HEK293T (cell line): ENCODE data around the gene SYT7.

Experiments used
- CTCF ChIA-PET: fragments of 350-600 bp; formaldehyde crosslinking; extraction: SDS; loops from one replicate; lab custom pipeline; 2021; ENCODE audit warnings: antibody characterized with exemption, inconsistent platforms; lab: Yijun Ruan, JAX
- POLR2A ChIA-PET: fragments of 350-600 bp; formaldehyde crosslinking; extraction: SDS; loops from one replicate; lab custom pipeline; 2020; ENCODE audit warnings: antibody characterized with exemption, inconsistent platforms; lab: Yijun Ruan, JAX
- DNase-seq: peaks from one replicate; pipeline ENCODE4 v3.0.0; 2012; ENCODE audit warnings: mixed read lengths; ENCODE audit errors: extremely low spot score
- ARNT ChIP-seq: fragments of 450-650 bp; IDR thresholded peaks from 2 replicates; pipeline ENCODE4 v1.6.1; 2017; ENCODE audit warnings: mild to moderate bottlenecking
- BHLHE40 ChIP-seq: fragments of 450-650 bp; IDR thresholded peaks from 2 replicates; pipeline ENCODE4 v1.6.1; 2016; ENCODE audit warnings: mild to moderate bottlenecking, moderate library complexity, borderline replicate concordance
- CTBP1 ChIP-seq: fragments of 450-650 bp; IDR thresholded peaks from 2 replicates; pipeline ENCODE4 v1.6.1; 2016; ENCODE audit warnings: borderline replicate concordance
- ELF4 ChIP-seq: fragments of 450-650 bp; IDR thresholded peaks from 2 replicates; pipeline ENCODE4 v1.6.1; 2017; ENCODE audit warnings: antibody characterized with exemption
- FOXA1 ChIP-seq: fragments of 450-650 bp; IDR thresholded peaks from 2 replicates; pipeline ENCODE4 v1.6.1; 2016; ENCODE audit warnings: mild to moderate bottlenecking
- FOXK2 ChIP-seq: fragments of 450-650 bp; IDR thresholded peaks from 2 replicates; pipeline ENCODE4 v1.6.1; 2016; ENCODE audit warnings: mild to moderate bottlenecking
- FOXM1 ChIP-seq: fragments of 450-650 bp; IDR thresholded peaks from 2 replicates; pipeline ENCODE4 v1.6.1; 2017; ENCODE audit warnings: mild to moderate bottlenecking, borderline replicate concordance
- HDGF ChIP-seq: fragments of 450-650 bp; IDR thresholded peaks from 2 replicates; pipeline ENCODE4 v1.6.1; 2017; ENCODE audit warnings: antibody characterized with exemption, borderline replicate concordance
- L3MBTL2 ChIP-seq: fragments of 450-650 bp; conservative IDR thresholded peaks from 2 replicates; pipeline ENCODE4 v1.6.1; 2016; ENCODE audit warnings: mild to moderate bottlenecking
- LEF1 ChIP-seq: fragments of 450-650 bp; IDR thresholded peaks from 2 replicates; pipeline ENCODE4 v1.6.1; 2017; ENCODE audit warnings: mild to moderate bottlenecking, borderline replicate concordance
- NFRKB ChIP-seq: fragments of 450-650 bp; IDR thresholded peaks from 2 replicates; pipeline ENCODE4 v1.6.1; 2016; ENCODE audit warnings: mild to moderate bottlenecking, moderate library complexity
- SP1 ChIP-seq: fragments of 450-650 bp; IDR thresholded peaks from 2 replicates; pipeline ENCODE4 v1.6.1; 2017
- SUZ12 ChIP-seq: fragments of 450-650 bp; IDR thresholded peaks from 2 replicates; pipeline ENCODE4 v1.6.1; 2016; ENCODE audit warnings: mild to moderate bottlenecking
- TARDBP ChIP-seq: fragments of 450-650 bp; IDR thresholded peaks from 2 replicates; pipeline ENCODE4 v1.6.1; 2016
- ZNF384 ChIP-seq: fragments of 450-650 bp; IDR thresholded peaks from 2 replicates; pipeline ENCODE4 v1.6.1; 2016
- TF ChIP-seq, protein P1 (sequence below): fragments of 450-650 bp; IDR thresholded peaks from 2 replicates; pipeline ENCODE4 v1.6.1; 2016

Gene SYT7

DNA sequence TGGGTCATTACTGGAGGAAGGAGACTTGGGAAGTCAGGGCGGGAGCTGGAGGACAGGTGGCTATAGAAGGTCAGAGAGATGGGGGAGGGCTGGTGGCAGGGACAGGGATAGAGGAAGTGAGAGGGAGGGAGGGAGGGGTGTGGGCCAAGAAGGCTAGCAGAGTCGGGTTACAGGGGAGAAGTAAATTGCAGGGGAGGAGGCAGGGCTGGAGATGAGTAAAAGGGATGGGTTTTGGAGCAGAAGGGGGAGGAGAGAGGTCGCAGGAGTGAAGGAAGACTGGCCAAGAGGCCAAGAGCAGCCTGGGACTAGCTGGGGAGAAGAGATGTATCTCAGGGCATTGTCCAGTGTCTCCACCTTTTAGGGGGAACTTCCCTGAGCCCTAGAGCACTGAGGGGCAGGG is 39.3 kb downstream of the SYT7 start:
- no peak for TF ChIP-seq ELF4
- no peak for TF ChIP-seq L3MBTL2
- TF ChIP-seq FOXK2: no peak
- no peak for TF ChIP-seq FOXA1
- no peak for TF ChIP-seq HDGF
- no peak for TF ChIP-seq BHLHE40
- TF ChIP-seq CTBP1: no peak
- no peak for TF ChIP-seq SUZ12
- no peak for TF ChIP-seq ARNT
- no peak for TF ChIP-seq FOXM1
- TF ChIP-seq SP1: no peak
- TF ChIP-seq ZNF384: no peak
- TF ChIP-seq TARDBP: no peak
- TF ChIP-seq NFRKB: no peak
- CTCF ChIA-PET: no interaction called here
- no peak for DNase-seq
- POLR2A ChIA-PET: no interaction called here

DNA sequence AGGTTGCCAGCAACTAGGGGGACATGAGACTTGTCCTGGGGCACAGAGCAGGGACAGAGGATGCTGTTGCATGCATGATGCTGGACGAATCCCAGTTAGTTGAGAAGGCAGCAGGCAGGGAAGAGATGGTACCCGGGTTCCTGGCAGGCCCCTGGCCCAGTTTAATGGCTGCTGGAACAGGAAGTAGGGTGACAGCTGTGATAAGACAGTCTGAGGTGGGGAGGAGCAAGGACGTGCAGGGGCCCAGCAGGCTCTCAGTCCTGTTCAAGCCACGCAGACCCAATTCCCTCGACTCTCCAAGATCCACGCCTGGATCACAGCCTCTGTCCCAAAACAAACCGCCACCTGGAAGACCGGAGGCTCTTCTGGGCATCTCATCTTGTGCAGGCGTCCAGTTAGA is 40.3 kb downstream of the SYT7 start:
- ChIA-PET CTCF (no interaction called here), POLR2A (no interaction called here)
- DNase-seq: no peak
- no peak for TF ChIP-seq ELF4
- no peak for TF ChIP-seq CTBP1
- TF ChIP-seq, protein P1, sequence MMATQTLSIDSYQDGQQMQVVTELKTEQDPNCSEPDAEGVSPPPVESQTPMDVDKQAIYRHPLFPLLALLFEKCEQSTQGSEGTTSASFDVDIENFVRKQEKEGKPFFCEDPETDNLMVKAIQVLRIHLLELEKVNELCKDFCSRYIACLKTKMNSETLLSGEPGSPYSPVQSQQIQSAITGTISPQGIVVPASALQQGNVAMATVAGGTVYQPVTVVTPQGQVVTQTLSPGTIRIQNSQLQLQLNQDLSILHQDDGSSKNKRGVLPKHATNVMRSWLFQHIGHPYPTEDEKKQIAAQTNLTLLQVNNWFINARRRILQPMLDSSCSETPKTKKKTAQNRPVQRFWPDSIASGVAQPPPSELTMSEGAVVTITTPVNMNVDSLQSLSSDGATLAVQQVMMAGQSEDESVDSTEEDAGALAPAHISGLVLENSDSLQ: no peak
- no peak for TF ChIP-seq L3MBTL2

DNA sequence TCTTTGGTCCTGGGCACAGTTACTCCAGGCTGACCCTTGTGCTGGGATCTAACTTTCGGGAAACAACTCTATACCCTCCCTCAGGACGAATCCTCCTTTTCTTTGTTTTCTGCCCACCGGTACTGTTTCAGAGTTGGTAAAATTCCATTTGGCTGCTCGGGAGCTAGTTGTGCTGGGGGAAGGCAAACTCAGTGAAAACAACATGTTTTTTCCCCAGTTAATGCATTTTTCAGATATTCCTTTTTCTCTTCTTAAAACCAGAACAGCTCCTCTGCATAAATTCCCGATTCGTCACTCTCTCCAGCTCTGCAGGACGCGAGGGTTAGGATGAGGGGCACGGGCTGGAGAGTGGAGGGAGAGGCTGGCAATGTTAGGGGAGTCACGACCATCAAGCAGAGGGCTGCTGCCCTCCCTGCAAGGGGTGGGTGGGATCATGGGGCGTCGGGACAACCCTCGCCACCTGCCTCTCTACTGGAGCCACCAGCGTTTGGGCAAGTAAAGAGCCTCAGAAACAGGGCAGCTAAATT is 41.0 kb downstream of the SYT7 start:
- ChIA-PET POLR2A (no interaction called here), CTCF (no interaction called here)
- DNase-seq: no peak
- no peak for TF ChIP-seq ARNT

DNA sequence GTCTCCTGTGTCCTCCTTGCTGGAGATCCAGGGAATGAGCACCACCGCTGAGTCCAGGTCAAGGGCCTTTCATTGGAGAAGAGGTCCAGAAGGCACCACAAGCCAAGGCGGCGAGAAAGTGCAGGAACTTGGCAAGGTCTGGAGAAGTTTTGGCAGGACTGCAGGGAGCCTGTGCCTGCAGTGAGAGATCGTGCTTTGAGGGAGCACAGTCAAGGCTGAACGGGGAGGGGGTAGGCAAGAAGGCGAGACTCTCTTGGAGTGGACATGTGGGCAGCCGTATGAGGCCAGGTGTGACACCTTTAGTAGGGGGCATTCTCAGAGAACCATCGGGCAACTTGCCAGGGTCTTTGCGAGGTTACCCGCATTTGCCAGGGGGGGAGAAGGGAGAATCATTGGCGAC is 41.9 kb downstream of the SYT7 start:
- no peak for TF ChIP-seq SUZ12
- TF ChIP-seq ZNF384: no peak
- TF ChIP-seq ARNT: no peak
- TF ChIP-seq LEF1: no peak
- TF ChIP-seq TARDBP: no peak
- TF ChIP-seq, protein P1: no peak
- no peak for TF ChIP-seq L3MBTL2
- TF ChIP-seq BHLHE40: no peak
- no peak for TF ChIP-seq NFRKB
- TF ChIP-seq ELF4: no peak
- TF ChIP-seq CTBP1: no peak
- TF ChIP-seq HDGF: no peak
- no peak for TF ChIP-seq SP1
- TF ChIP-seq FOXM1: no peak
- TF ChIP-seq FOXK2: no peak
- TF ChIP-seq FOXA1: no peak
- DNase-seq: no peak
- CTCF ChIA-PET: no interaction called here
- POLR2A ChIA-PET: no interaction called here

DNA sequence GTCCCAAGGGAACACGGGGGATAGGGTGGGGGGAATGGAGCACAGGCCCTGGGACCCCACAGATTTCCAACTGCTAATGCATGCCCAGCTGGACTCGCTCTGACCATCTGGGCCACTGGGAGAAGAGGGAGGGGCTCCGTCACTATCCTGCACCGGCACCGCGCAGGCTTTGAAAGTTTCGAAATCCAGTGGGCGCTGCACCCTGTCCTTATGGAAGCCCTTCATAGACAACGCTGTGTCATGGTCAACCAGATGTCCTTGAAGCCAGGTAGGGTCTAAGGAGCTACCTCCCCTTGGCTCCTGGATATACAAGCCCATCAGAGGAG is 42.3 kb downstream of the SYT7 start:
- no peak for DNase-seq
- TF ChIP-seq ELF4 (no peak), L3MBTL2 (no peak), SUZ12 (no peak), ARNT (no peak), LEF1 (no peak)
- TF ChIP-seq, protein P1: no peak
- ChIA-PET POLR2A (no interaction called here), CTCF (interaction anchor here (0.5 kb wide), 1 partner anchor 139 kb away, joined by 5 read pairs; no protein-coding TSS in a partner anchor)

DNA sequence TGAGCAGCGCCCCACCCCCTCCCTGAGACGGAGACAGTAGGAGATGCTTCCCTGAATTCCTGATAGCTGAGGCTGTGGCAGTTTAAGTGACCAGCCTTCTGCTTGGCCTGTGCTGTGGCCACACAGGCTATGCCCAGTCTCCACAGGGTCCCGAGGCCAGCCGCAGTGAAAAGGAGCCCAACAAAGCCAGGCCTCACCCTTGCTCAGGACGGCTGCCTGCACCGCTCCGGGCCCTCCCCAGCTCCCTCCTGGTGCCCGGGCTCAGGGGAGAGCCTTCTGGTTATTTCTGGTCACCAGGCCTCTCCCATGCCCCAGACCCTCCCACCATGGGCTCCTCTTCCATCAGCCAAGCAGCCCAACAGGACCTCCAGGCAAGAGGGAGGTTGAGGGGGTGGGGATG is 43.5 kb downstream of the SYT7 start:
- no peak for DNase-seq
- POLR2A ChIA-PET: no interaction called here
- TF ChIP-seq NFRKB (no peak), BHLHE40 (no peak), SP1 (no peak), TARDBP (no peak), LEF1 (no peak), FOXA1 (no peak), SUZ12 (no peak), FOXM1 (no peak), L3MBTL2 (no peak), ELF4 (no peak), HDGF (no peak), CTBP1 (no peak), ARNT (no peak), FOXK2 (no peak), ZNF384 (no peak)
- TF ChIP-seq, protein P1: no peak
- CTCF ChIA-PET: no interaction called here
